ENCODE data around the gene TCOF1.

DNA sequence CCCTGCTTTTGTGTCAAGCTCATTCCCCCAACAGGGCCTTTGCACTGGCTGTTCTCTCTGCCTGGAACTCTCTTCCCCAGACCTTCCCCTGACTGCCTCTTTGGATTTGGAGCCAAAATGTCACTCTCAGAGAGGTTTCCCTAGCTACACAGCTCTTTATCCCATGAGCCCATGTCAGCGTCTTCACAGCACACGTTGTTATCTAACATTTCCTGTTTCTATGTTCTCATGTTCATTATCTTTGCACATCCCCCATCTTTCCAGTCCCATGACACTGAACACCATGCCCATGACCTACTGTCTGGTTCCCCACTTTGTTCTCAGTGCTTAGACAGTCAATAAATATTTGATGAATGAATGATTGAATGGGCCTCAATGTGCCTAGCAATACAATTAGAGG lies 28.5 kb upstream of the TCOF1 start:
- TF ChIP-seq SUZ12 (IDR thresholded peaks at IDR 0.05; ENCODE audit: extremely low read depth, insufficient read depth, insufficient read length) = no peak
- no peak for TF ChIP-seq YY1 (IDR thresholded peaks at IDR 0.05; ENCODE audit: insufficient read depth, insufficient read length)
